ENCODE measurements around the gene IGSF3.
"Not testable (repeated sequence)": the region's sequence is repeated elsewhere in the genome, so short reads cannot be mapped to it uniquely, and the experiment has no call there.

DNA sequence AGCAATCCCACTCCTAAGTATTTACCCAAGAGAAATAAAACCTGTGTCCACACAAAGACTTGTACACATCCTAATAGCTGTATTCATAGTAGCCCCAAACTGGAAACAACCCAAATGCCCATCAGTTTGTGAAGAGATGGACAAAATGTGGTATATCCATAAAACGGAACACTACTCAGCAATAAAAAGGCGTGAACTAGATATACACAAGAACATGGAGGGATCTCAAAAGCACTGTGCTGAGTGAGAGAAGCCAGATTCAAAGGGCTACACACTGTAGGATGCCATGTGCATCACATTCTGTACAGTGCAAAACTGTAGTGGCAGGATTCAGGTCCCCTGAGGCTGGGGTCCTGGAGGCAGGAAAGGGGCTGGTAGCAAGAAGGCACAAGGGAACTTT, 22.5 kb downstream of the IGSF3 start:
- not testable (repeated sequence) for TF ChIP-seq EZH2 (IDR thresholded peaks at IDR 0.05; ENCODE audit: borderline replicate concordance, low read depth, low read length, poor library complexity, severe bottlenecking)
- TF ChIP-seq, protein P1, sequence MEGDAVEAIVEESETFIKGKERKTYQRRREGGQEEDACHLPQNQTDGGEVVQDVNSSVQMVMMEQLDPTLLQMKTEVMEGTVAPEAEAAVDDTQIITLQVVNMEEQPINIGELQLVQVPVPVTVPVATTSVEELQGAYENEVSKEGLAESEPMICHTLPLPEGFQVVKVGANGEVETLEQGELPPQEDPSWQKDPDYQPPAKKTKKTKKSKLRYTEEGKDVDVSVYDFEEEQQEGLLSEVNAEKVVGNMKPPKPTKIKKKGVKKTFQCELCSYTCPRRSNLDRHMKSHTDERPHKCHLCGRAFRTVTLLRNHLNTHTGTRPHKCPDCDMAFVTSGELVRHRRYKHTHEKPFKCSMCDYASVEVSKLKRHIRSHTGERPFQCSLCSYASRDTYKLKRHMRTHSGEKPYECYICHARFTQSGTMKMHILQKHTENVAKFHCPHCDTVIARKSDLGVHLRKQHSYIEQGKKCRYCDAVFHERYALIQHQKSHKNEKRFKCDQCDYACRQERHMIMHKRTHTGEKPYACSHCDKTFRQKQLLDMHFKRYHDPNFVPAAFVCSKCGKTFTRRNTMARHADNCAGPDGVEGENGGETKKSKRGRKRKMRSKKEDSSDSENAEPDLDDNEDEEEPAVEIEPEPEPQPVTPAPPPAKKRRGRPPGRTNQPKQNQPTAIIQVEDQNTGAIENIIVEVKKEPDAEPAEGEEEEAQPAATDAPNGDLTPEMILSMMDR (conservative IDR thresholded peaks at IDR 0.05; ENCODE audit: low read depth, low read length), result not testable (repeated sequence)

Data from A673 (cell line).